Nephron (organoid): ENCODE data around the gene GNB1.

Experiments
- H3K27ac Mint-ChIP-seq, 3 experiments: 2 replicates each; pipeline ENCODE4 v1.8.0; 2020; ENCODE audit warnings: mixed read lengths in 3 of 3, mild to moderate bottlenecking in 2 of 3, moderate library complexity in 1 of 3
- H3K27me3 Mint-ChIP-seq: 2 replicates; pipeline ENCODE4 v1.8.0; 2021; ENCODE audit warnings: low read depth, mild to moderate bottlenecking, moderate library complexity, mixed read lengths
- H3K36me3 Mint-ChIP-seq: 2 replicates; pipeline ENCODE4 v1.8.0; 2020; ENCODE audit warnings: low read depth, mixed read lengths
- H3K4me1 Mint-ChIP-seq: 2 replicates; pipeline ENCODE4 v1.8.0; 2020; ENCODE audit warnings: mixed read lengths
- H3K4me3 Mint-ChIP-seq, 3 experiments: 2 replicates each; pipeline ENCODE4 v1.8.0; 2020; ENCODE audit warnings: mild to moderate bottlenecking in 3 of 3, mixed read lengths in 3 of 3, moderate library complexity in 2 of 3
- H3K9me3 Mint-ChIP-seq: 2 replicates; pipeline ENCODE4 v1.8.0; 2020; ENCODE audit warnings: mixed read lengths
- CTCF ChIP-seq, 3 experiments: fragments of 200-600 bp; sonication (generic); IDR thresholded peaks; one replicate each; pipeline ENCODE4 v1.5.0; 2021; ENCODE audit warnings: antibody characterized with exemption in 3 of 3; ENCODE audit not compliant: unreplicated experiment in 3 of 3

GNB1 gene

GRCh38 chr1:1776672-1777582 lies 114.0 kb downstream of the GNB1 start:
- TF ChIP-seq CTCF (IDR thresholded peaks at IDR 0.05; ENCODE audit: unreplicated experiment in 3 of 3) = no peak
- Mint-ChIP-seq H3K27ac (peak overlapping the region; percentile 77 to 92 (median 91)), H3K27me3 (no peaks in the 10 kb centered on the region), H3K4me1 (peaks cover 34% of the 10 kb centered on the region), H3K9me3 (peaks cover 3% of the 10 kb centered on the region), H3K4me3 (peak overlapping the region; percentile 86 to 96 (median 88)), H3K36me3 (peaks cover 20% of the 10 kb centered on the region)

GRCh38 chr1:1775327-1776226 lies 115.3 kb downstream of the GNB1 start:
- Mint-ChIP-seq H3K4me1 (peaks cover 29% of the 10 kb centered on the region), H3K4me3 (peak overlapping the region; percentile 56 to 88 (median 66)), H3K27ac (peak overlapping the region in 1 of 3 experiments; percentile 4), H3K27me3 (no peaks in the 10 kb centered on the region), H3K9me3 (peaks cover 8% of the 10 kb centered on the region), H3K36me3 (peaks cover 31% of the 10 kb centered on the region)
- no peak for TF ChIP-seq CTCF (IDR thresholded peaks at IDR 0.05; ENCODE audit: unreplicated experiment in 3 of 3)

- H3K36me3 Mint-ChIP-seq = peaks cover 44% of the 10 kb centered on the region
- H3K27ac Mint-ChIP-seq = no peak overlapping the region
- peaks cover 14% of the 10 kb centered on the region for H3K9me3 Mint-ChIP-seq
- no peak overlapping the region for H3K4me3 Mint-ChIP-seq
- TF ChIP-seq CTCF (IDR thresholded peaks at IDR 0.05; ENCODE audit: unreplicated experiment in 3 of 3) = no peak
- H3K4me1 Mint-ChIP-seq = peaks cover 20% of the 10 kb centered on the region
- no peaks in the 10 kb centered on the region for H3K27me3 Mint-ChIP-seq
These were observed 117.0 kb downstream of the GNB1 start for GRCh38 chr1:1773874-1774273.

GRCh38 chr1:1771096-1771495 lies 119.8 kb downstream of the GNB1 start:
- Mint-ChIP-seq H3K27ac (no peak overlapping the region), H3K36me3 (peaks cover 63% of the 10 kb centered on the region), H3K4me1 (peaks cover 10% of the 10 kb centered on the region), H3K27me3 (no peaks in the 10 kb centered on the region), H3K4me3 (no peak overlapping the region), H3K9me3 (peaks cover 18% of the 10 kb centered on the region)
- TF ChIP-seq CTCF (IDR thresholded peaks at IDR 0.05; ENCODE audit: unreplicated experiment in 3 of 3) = no peak

- no peak overlapping the region for H3K4me3 Mint-ChIP-seq
- H3K36me3 Mint-ChIP-seq = peaks cover 54% of the 10 kb centered on the region
- no peaks in the 10 kb centered on the region for H3K27me3 Mint-ChIP-seq
- H3K4me1 Mint-ChIP-seq = no peaks in the 10 kb centered on the region
- peaks cover 18% of the 10 kb centered on the region for H3K9me3 Mint-ChIP-seq
- H3K27ac Mint-ChIP-seq = no peak overlapping the region
- TF ChIP-seq CTCF (IDR thresholded peaks at IDR 0.05; ENCODE audit: unreplicated experiment in 3 of 3) = no peak
These were observed 120.8 kb downstream of the GNB1 start for GRCh38 chr1:1770102-1770501.
